ENCODE data around the gene FBXW7.

DNA sequence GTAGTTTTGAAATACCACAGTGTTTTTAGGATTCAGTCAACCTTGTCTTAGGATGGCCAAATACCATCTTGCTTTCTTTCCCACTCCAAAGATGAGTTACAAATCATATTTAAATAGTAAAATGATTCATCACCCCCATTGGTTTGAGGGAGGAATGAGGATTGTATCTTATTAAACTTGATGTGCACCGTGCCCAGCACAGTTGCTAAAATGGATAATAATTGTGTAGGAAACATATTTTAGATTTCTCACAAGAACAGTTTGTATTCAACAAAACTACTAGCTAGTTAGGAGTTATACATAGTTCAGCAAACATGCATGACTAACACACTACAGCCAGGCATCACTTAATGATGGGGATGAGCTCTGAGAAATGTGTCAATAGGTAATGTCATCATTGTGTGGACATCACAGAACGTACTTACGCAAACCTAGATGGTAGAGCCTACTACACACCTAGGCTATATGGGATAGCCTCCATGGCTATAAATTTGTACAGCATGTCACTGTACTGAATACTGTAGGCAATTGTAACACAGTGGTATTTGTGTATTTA, 245.4 kb downstream of the FBXW7 start:
- TF ChIP-seq, protein P1, sequence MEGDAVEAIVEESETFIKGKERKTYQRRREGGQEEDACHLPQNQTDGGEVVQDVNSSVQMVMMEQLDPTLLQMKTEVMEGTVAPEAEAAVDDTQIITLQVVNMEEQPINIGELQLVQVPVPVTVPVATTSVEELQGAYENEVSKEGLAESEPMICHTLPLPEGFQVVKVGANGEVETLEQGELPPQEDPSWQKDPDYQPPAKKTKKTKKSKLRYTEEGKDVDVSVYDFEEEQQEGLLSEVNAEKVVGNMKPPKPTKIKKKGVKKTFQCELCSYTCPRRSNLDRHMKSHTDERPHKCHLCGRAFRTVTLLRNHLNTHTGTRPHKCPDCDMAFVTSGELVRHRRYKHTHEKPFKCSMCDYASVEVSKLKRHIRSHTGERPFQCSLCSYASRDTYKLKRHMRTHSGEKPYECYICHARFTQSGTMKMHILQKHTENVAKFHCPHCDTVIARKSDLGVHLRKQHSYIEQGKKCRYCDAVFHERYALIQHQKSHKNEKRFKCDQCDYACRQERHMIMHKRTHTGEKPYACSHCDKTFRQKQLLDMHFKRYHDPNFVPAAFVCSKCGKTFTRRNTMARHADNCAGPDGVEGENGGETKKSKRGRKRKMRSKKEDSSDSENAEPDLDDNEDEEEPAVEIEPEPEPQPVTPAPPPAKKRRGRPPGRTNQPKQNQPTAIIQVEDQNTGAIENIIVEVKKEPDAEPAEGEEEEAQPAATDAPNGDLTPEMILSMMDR (IDR thresholded peaks at IDR 0.05; ENCODE audit: control extremely low read depth in 1 of 3, insufficient read depth in 1 of 3, low read depth in 1 of 3, low read length in 3 of 3) = no peak
- TF ChIP-seq POLR2AphosphoS5 (IDR thresholded peaks at IDR 0.05; ENCODE audit: low read depth, low read length) = no peak
